HG02852 (cell line): Measurements from ENCODE around the gene ME3.

ENCODE experiments used
- ATAC-seq: cut with Tn5 transposase; IDR thresholded peaks from one replicate; pipeline ENCODE4 v1.9.1; 2021; ENCODE audit warnings: mild to moderate bottlenecking, moderate library complexity; ENCODE audit not compliant: unreplicated experiment

Gene ME3

DNA sequence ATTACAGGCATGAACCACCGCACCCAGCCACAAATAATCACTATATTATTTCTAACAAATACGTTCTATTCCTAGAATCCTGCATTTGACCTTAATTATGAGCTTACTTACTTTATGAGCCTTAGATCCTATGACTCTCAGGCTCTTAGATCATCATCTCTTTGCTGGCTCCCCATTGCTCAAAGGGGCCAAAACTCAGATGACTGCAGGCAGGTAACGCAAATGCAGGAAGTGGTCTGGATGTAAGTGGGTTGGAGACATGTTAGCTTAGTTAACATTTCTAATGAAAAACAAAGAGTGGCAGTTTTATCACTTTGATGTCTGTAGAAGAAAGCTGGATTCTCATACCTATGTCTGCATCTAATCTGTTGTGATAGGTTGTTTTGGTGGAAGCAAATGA lies 274.3 kb downstream of the ME3 start:
- ATAC-seq = no peak

DNA sequence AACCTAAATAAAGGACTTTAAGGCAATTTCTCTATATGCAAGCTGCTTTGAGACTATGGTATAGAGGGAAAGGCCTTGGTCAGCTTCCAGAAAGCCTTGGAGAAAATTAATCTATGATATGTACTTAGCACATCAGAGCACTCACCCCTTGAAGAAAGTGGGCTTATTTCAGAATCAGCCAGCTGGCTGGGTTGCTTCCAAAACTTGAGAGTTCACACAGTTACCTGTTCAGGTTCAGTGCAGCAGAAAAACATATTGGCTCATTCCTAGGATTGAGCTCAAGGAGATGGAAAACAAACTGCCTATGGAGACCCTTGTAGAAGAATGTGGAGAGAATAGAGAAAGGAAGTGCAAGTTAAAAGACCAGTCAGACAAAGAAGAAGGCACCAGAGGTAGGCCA lies 275.1 kb downstream of the ME3 start:
- no peak for ATAC-seq

DNA sequence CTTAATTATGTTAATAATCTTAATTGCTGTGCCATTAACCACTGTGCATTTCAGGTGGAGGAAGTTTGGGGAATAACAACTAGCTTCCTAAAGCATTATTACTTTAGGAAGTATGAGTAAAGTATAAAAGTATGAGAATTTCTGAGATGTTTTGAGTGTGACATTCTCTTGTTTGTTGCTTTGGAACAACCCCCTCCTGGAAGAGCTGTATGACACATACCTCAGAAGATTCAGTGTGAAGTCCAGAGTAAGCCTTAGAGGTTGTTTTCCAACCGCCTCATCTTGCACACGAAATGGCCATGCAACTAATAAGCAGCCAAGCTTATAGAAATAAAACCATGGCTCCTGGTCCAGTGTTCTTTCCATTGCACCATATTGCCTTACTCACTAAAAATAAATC lies 276.0 kb downstream of the ME3 start:
- no peak for ATAC-seq

- ATAC-seq = no peak
Observed at GRCh38 chr11:86395061-86395551, 277.3 kb downstream of the ME3 start.
